H9 (cell line): ENCODE measurements around the gene MFSD1. TPM values are rescaled to one million over a fixed set of nuclear protein-coding genes. Genes with fewer than 3 reads are reported as not detected.

ENCODE experiments used
- DNase-seq: peaks from one replicate; pipeline ENCODE4 v3.0.0-alpha.2; 2017
- H2AFZ ChIP-seq: one replicate; pipeline ENCODE4 v1.6.1; 2013; ENCODE audit warnings: mild to moderate bottlenecking, low read length, control low read depth, moderate library complexity
- H2AK5ac ChIP-seq: 2 replicates; pipeline ENCODE4 v1.6.1; 2013; ENCODE audit warnings: low read length, control low read depth, mixed read lengths; ENCODE audit not compliant: insufficient read length
- H2BK120ac ChIP-seq: one replicate; pipeline ENCODE4 v1.6.1; 2013; ENCODE audit warnings: low read depth, mild to moderate bottlenecking, low read length, control low read depth, inconsistent platforms; ENCODE audit not compliant: poor library complexity, severe bottlenecking
- H2BK12ac ChIP-seq: 2 replicates; pipeline ENCODE4 v1.6.1; 2013; ENCODE audit warnings: low read length, control low read depth, mixed read lengths, low read depth; ENCODE audit not compliant: insufficient read length
- H2BK15ac ChIP-seq: 2 replicates; pipeline ENCODE4 v1.6.1; 2013; ENCODE audit warnings: low read depth, low read length, control low read depth
- H2BK20ac ChIP-seq: one replicate; pipeline ENCODE4 v1.6.1; 2013; ENCODE audit warnings: low read depth, mild to moderate bottlenecking, low read length, control low read depth, inconsistent platforms; ENCODE audit not compliant: poor library complexity, severe bottlenecking
- H2BK5ac ChIP-seq: 2 replicates; pipeline ENCODE4 v1.6.1; 2013; ENCODE audit warnings: low read length, control low read depth, mixed read lengths; ENCODE audit not compliant: insufficient read length
- H3K14ac ChIP-seq: 2 replicates; pipeline ENCODE4 v1.6.1; 2013; ENCODE audit warnings: low read length, control low read depth; ENCODE audit not compliant: insufficient read depth
- H3K18ac ChIP-seq: 2 replicates; pipeline ENCODE4 v1.6.1; 2013; ENCODE audit warnings: low read depth, mild to moderate bottlenecking, mixed read lengths, low read length, control low read depth; ENCODE audit not compliant: insufficient read length
- H3K23ac ChIP-seq: 2 replicates; pipeline ENCODE4 v1.6.1; 2013; ENCODE audit warnings: low read length, control low read depth, mixed read lengths, low read depth; ENCODE audit not compliant: insufficient read length
- H3K23me2 ChIP-seq: 2 replicates; pipeline ENCODE4 v1.6.1; 2013; ENCODE audit warnings: low read depth, mild to moderate bottlenecking, mixed read lengths, low read length, control low read depth; ENCODE audit not compliant: insufficient read length, poor library complexity, severe bottlenecking
- H3K27ac ChIP-seq: 2 replicates; pipeline ENCODE4 v1.5.1; 2013; ENCODE audit warnings: low read length, control low read depth, mixed read lengths, low read depth; ENCODE audit not compliant: insufficient read length
- H3K27me3 ChIP-seq: 2 replicates; pipeline ENCODE4 v1.6.1; 2013; ENCODE audit warnings: low read length, control low read depth, inconsistent platforms; ENCODE audit not compliant: insufficient read depth
- H3K4ac ChIP-seq: 2 replicates; pipeline ENCODE4 v1.6.1; 2013; ENCODE audit warnings: low read depth, mild to moderate bottlenecking, control low read depth, inconsistent platforms, low read length, moderate library complexity
- H3K4me1 ChIP-seq: 2 replicates; pipeline ENCODE4 v1.6.1; 2013; ENCODE audit warnings: low read length, control low read depth, inconsistent platforms; ENCODE audit not compliant: insufficient read depth
- H3K4me2 ChIP-seq: 2 replicates; pipeline ENCODE4 v1.6.1; 2013; ENCODE audit warnings: low read length, control low read depth, mixed read lengths; ENCODE audit not compliant: insufficient read length, insufficient read depth
- H3K56ac ChIP-seq: 2 replicates; pipeline ENCODE4 v1.6.1; 2013; ENCODE audit warnings: low read depth, mild to moderate bottlenecking, mixed read lengths, low read length, control low read depth; ENCODE audit not compliant: insufficient read length
- H3K79me1 ChIP-seq: 2 replicates; pipeline ENCODE4 v1.6.1; 2013; ENCODE audit warnings: low read depth, mild to moderate bottlenecking, moderate library complexity, low read length, control low read depth, inconsistent platforms; ENCODE audit not compliant: insufficient read depth, poor library complexity, severe bottlenecking
- H3K79me2 ChIP-seq: 2 replicates; pipeline ENCODE4 v1.6.1; 2013; ENCODE audit warnings: low read length, control low read depth, inconsistent platforms; ENCODE audit not compliant: insufficient read depth
- H3K9ac ChIP-seq: 2 replicates; pipeline ENCODE4 v1.6.1; 2013; ENCODE audit warnings: low read length, control low read depth, mixed read lengths; ENCODE audit not compliant: insufficient read length; ENCODE audit errors: extremely low read depth
- H3K9me3 ChIP-seq: one replicate; pipeline ENCODE4 v1.6.1; 2013; ENCODE audit warnings: low read depth, low read length, inconsistent platforms; ENCODE audit not compliant: control insufficient read depth
- H3T11ph ChIP-seq: one replicate; pipeline ENCODE4 v1.6.1; 2013; ENCODE audit warnings: mild to moderate bottlenecking, low read length, control low read depth, inconsistent platforms
- H4K20me1 ChIP-seq: one replicate; pipeline ENCODE4 v1.6.1; 2013; ENCODE audit not compliant: control insufficient read depth, insufficient read length, insufficient read depth
- H4K5ac ChIP-seq: 2 replicates; pipeline ENCODE4 v1.6.1; 2013; ENCODE audit warnings: low read depth, mild to moderate bottlenecking, mixed read lengths, low read length, control low read depth; ENCODE audit not compliant: insufficient read length
- H4K8ac ChIP-seq: replicated peaks from 2 replicates; pipeline ENCODE4 v1.6.1; 2013; ENCODE audit warnings: low read length, control low read depth, mixed read lengths, low read depth; ENCODE audit not compliant: insufficient read length
- H4K91ac ChIP-seq: 2 replicates; pipeline ENCODE4 v1.6.1; 2013; ENCODE audit warnings: low read depth, mild to moderate bottlenecking, moderate library complexity, mixed read lengths, low read length, control low read depth; ENCODE audit not compliant: insufficient read length
- H3K27ac Mint-ChIP-seq, 3 experiments: 2 replicates in 2 of 3; 3 replicates in 1 of 3; pipeline ENCODE4 v1.8.0; 2020 to 2021; ENCODE audit warnings: mixed read lengths in 3 of 3, mild to moderate bottlenecking in 1 of 3, moderate library complexity in 1 of 3
- H3K27me3 Mint-ChIP-seq: 2 replicates; pipeline ENCODE4 v1.8.0; 2021; ENCODE audit warnings: low read depth, mild to moderate bottlenecking, moderate library complexity, mixed read lengths
- H3K36me3 Mint-ChIP-seq, 3 experiments: 2 replicates in 2 of 3; 3 replicates in 1 of 3; pipeline ENCODE4 v1.8.0; 2020 to 2021; ENCODE audit warnings: low read depth in 3 of 3, mixed read lengths in 3 of 3; ENCODE audit not compliant: insufficient read depth in 1 of 3
- H3K4me1 Mint-ChIP-seq, 2 experiments: 2 replicates each; pipeline ENCODE4 v1.8.0; 2020; ENCODE audit warnings: mixed read lengths in 2 of 2
- H3K4me3 Mint-ChIP-seq, 2 experiments: 2 replicates in 1 of 2; 3 replicates in 1 of 2; pipeline ENCODE4 v1.8.0; 2020 to 2021; ENCODE audit warnings: mild to moderate bottlenecking in 2 of 2, mixed read lengths in 2 of 2, moderate library complexity in 1 of 2
- H3K9me3 Mint-ChIP-seq, 2 experiments: 2 replicates in 1 of 2; 3 replicates in 1 of 2; pipeline ENCODE4 v1.8.0; 2020; ENCODE audit warnings: mild to moderate bottlenecking in 2 of 2, mixed read lengths in 2 of 2, moderate library complexity in 1 of 2
- WGBS: extraction: QIAGEN DNeasy Blood & Tissue Kit; methylation state at CpG from one replicate; pipeline ENCODE4 v1.1.7; 2013; ENCODE audit warnings: missing lambda C conversion rate, low lambda C conversion rate, mixed read lengths; ENCODE audit not compliant: insufficient read length; ENCODE audit errors: extremely low coverage; 5-methylcytosine and 5-hydroxymethylcytosine counted together
- total RNA-seq: library from RNA; stranded (reverse); gene quantifications from 2 replicates; pipeline ENCODE4 v1.2.1, GENCODE V29; 2021
- TF ChIP-seq, protein P1 (sequence below): fragments of 200-600 bp; sonication (generic); conservative IDR thresholded peaks from 3 replicates; pipeline ENCODE4 v1.8.0; 2021; ENCODE audit warnings: antibody characterized with exemption, mild to moderate bottlenecking

Gene MFSD1
- total RNA-seq, 1 experiment from 2014 or later, result 9.5 TPM

DNA sequence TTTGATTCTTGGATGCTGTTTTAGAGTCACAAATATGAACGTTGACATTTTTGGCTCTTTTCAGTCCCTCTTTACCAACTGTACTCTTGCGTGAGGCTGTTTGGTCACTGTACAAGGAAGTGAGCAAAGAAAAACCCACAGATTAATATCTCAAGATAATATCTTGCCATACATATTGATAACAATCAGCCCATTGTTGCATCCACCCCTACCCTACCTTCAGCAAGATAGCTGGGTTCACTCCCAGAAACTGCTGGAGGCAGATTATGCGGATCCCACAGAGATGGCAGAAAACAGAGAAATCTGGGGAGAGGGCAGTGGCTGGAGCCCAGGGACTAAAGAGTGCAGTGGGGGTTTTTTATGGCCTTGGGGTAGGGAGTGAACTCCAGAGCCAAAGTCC lies 29.9 kb upstream of the MFSD1 start:
- Histone ChIP-seq H4K20me1 (no peaks in the 10 kb centered on the region), H3K4me2 (no peak overlapping the region), H3K4ac (no peak overlapping the region), H2AK5ac (no peak overlapping the region), H2BK5ac (no peak overlapping the region), H4K8ac (no peak overlapping the region), H4K91ac (no peak overlapping the region), H2BK20ac (no peak overlapping the region), H3K9me3 (no peaks in the 10 kb centered on the region), H2BK120ac (no peak overlapping the region), H3K27me3 (no peaks in the 10 kb centered on the region), H3K27ac (no peak overlapping the region), H3K9ac (no peak overlapping the region), H3K79me1 (no peaks in the 10 kb centered on the region), H2BK12ac (no peak overlapping the region), H3K14ac (no peak overlapping the region), H3K56ac (no peak overlapping the region), H4K5ac (no peak overlapping the region), H3K23ac (no peak overlapping the region), H2BK15ac (no peak overlapping the region), H2AFZ (no peak overlapping the region), H3K79me2 (no peaks in the 10 kb centered on the region), H3T11ph (no peak overlapping the region), H3K23me2 (no peaks in the 10 kb centered on the region), H3K4me1 (no peaks in the 10 kb centered on the region; the same call in 1 of the 2 replicates), H3K18ac (no peak overlapping the region)
- whole genome bisulfite sequencing, result no CpG with 5 or more reads among the region's 3 CpGs
- no peaks in the 10 kb centered on the region; the same call in 1 of the 2 replicates for H3K27me3 Mint-ChIP-seq
- H3K36me3 Mint-ChIP-seq, result no peaks in the 10 kb centered on the region
- TF ChIP-seq, protein P1, sequence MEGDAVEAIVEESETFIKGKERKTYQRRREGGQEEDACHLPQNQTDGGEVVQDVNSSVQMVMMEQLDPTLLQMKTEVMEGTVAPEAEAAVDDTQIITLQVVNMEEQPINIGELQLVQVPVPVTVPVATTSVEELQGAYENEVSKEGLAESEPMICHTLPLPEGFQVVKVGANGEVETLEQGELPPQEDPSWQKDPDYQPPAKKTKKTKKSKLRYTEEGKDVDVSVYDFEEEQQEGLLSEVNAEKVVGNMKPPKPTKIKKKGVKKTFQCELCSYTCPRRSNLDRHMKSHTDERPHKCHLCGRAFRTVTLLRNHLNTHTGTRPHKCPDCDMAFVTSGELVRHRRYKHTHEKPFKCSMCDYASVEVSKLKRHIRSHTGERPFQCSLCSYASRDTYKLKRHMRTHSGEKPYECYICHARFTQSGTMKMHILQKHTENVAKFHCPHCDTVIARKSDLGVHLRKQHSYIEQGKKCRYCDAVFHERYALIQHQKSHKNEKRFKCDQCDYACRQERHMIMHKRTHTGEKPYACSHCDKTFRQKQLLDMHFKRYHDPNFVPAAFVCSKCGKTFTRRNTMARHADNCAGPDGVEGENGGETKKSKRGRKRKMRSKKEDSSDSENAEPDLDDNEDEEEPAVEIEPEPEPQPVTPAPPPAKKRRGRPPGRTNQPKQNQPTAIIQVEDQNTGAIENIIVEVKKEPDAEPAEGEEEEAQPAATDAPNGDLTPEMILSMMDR, result no peak
- no peak for DNase-seq
- H3K4me3 Mint-ChIP-seq, result no peak overlapping the region
- H3K4me1 Mint-ChIP-seq, result peaks cover 21 to 22% of the 10 kb centered on the region in 2 experiments
- H3K9me3 Mint-ChIP-seq, result no peaks in the 10 kb centered on the region
- peak overlapping the region in 2 of 3 experiments; percentile 66 to 91; a peak in 1 of 7 replicates for H3K27ac Mint-ChIP-seq
